Superior temporal gyrus (tissue), 1 donor: ENCODE measurements around the gene MRC1.

ENCODE experiments used
- DNase-seq: peaks from one replicate; pipeline ENCODE4 v3.0.0-alpha.2; 2016; ENCODE audit errors: extremely low spot score

The MRC1 gene

DNA sequence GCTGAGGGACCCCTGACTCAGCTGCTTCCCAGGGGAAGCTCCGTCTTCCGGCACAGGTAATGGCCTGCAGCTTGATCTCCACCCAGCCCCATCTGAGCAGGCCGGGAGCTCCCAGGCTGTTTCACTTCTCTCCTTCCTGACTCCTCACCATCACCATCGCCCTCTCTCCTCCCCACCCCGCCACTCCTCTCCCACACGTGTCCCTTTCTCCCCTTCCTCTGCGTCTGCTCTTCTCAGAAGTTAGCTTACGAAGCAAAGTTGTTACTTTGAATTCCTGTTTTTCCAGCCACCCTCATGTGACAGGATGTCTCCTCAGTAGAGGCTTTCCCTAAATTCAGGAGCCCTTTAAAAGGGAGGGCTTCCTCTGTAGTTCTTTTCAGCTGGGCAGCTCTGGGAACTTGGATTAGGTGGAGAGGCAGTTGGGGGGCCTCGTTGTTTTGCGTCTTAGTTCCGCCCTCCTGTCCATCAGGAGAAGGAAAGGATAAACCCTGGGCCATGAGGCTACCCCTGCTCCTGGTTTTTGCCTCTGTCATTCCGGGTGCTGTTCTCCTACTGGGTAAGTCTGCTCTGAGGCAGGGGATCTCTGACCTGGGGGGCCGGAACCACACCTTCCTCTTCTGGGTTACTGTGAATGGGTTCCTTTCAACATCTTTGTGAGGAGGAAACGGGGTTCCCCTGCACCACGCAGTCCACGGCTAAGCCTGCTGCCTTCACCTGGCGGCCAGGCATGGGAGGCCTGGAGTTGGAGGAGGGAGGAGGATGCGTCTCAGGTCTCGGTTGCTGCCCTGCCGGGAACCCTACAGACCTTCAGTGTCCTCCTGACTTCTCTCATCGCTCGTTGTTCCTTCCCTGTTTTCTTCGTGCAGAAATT, at the start of gene MRC1:
Gene MRC1, plus strand, starts transcription at position 378 of the 871 bp plus-strand sequence. Its CDS starts 118 bp downstream, at position 496.
- DNase-seq = no peak

DNA sequence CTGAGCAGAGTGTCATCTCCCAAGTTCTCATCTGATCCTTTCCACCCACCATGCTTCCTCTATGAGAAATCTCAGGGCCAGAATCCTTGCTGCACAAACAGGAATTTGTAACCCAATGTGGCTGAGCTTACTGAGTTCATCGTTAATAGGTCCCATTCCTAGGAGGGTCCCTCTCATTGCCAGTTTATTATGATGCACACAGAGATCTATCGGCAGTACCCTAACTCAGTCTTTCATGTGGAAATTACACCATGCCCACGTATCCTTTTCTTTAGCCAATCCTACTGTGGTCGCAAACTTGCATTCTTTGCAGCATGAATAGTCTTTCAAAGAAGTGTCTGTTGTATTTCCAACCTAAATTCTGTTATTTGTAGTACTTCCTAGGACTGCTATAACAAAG, 45.0 kb upstream of the MRC1 start:
- no peak for DNase-seq

DNA sequence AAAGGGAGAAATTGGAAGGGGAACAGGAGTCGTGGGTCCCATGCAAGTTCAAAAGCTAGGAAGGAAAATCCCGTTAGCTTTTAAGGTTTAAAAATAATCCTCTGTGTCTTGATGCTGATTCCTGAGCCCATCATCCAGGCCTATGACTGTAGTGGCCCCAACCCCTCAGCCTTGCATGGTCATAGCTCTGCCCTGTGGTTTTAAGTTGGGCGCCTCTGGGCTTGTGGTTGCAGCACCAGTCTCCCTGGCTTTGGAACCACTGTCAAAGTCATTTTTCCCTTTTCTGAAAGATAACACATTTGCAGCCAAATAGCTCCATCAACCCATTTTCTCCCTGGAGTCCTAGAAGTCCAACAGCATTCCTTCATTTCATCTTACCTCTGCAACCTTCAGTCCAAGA, 43.5 kb upstream of the MRC1 start:
- no peak for DNase-seq

DNA sequence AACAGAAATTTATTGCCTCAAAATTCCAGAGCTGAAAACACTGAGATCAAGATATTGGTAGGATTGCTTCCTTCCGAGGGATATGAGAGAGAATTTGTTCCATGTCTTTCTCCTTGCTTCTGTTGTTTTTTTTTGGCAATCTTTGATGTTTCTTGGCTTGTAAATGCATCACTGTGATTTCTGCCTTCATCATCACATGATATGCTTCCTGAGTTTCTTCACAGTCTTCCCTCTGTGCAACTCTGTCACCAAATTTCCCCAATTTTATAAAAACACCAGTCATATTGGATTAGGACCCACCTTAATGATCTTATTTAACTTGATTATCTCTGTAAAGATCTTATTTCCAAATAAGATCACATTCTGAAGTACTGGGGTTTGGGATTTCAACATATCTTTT, 42.4 kb upstream of the MRC1 start:
- DNase-seq = no peak

DNA sequence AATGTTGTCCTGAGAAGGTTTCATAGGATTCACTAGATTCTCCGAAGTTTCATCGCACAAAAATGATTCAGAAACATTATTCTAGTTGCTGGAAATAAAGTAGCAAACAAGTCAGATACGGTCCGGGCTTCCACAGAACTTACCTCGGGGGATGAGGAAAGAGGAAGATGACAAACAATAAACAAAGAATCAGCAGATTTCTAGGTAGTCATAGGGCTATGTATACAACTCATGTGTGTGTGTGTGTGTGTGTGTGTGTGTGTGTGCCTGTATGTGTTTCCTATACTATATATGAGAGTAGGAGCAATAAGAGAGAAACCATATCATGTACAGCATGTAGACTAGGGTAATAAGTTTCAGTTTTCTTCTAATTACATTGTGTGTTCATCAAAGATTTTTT, 40.7 kb upstream of the MRC1 start:
- DNase-seq = no peak

DNA sequence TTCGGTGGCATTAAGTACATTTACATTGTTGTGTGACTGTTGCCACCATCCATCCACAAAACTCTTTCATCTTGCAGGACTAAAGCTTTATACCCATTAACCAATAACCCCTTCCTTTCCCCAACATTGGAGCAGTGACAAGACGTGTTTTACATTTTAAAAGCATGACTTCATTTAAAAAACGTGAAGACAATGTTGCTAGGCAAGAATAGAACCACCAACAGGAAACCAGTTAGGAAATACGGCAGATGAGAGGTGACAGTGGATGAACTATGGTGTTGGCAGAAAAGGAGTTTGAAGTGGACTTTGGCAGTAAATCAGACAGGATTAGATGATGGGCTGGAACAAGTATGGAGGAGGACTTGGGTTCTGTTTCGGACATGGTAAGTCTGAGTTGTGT, 40.2 kb upstream of the MRC1 start:
- no peak for DNase-seq

DNA sequence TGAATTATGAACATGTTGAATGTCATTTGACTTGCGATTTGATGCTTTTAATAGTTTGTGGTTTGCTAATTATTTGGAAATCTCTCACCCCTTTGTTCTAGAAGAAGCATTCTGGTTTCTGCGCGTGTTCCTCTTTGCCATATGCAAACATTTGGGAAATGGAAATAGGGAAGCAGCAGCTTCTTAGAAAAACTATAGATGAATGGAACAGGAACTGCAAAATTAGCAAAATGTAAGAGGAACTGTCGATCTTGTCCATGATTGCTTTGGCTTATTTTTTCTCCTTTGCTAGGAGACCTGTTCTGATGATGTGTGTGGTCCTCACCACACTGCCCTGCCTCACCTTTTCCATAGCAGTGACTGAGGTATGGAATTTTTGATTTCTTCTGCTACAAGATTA, 38.1 kb upstream of the MRC1 start:
- DNase-seq = no peak

DNA sequence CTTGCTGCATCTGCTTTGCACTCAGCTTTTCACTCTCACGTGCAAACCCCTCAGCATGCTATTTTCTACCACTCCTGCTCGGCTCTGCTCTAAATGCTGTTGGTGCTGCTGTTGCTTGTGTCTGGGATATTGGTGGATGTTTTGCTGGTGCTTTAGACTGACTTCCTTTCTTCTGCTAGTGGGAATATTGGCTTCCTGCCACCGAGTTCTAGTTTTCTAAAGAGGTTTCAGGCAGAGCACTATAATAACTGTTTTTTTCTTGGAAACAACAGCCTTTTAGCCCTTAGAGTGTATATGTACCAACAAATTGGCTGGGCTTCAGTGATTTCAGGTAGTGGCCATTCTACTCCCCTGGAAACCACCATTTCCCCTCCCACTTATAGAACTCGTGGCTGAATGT, 29.4 kb upstream of the MRC1 start:
- DNase-seq = no peak

DNA sequence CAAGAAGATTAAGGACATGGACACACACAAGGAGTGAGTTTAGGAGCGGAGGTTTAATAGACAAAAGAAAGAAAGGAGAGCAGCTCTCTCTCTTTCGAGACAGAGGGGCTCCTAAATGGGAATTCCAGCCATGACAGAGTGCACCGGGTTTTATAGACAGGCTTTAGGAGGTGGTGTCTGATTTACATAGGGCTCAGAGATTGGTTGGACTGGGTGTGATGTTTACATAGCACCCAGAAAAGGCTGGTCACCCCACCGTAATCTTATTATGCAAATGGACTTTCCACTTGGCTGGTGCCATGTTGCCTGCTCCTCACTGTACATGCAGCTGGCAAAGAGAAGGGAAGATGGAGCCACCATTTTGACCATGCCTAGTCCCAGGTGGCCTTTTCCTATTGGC, 28.4 kb upstream of the MRC1 start:
- DNase-seq = no peak

DNA sequence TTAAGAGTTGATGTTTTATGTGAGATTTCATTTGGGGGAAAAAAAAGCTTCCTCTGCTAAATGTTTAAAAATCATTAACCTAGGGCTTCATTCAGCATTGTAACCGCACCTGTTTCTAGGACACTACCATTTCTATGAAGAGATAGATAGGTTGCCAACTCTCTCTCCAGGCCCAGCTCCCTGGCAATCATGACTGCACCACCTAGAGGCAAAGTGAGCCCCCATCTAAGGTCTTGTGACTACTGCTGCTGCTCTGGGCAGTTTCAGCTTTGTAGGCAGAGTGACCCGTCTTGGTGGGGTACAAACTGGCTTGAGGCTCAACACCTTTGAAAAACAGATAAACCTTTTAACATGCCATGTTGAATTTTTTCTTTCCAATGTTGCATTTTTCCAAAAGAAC, 27.3 kb upstream of the MRC1 start:
- no peak for DNase-seq

DNA sequence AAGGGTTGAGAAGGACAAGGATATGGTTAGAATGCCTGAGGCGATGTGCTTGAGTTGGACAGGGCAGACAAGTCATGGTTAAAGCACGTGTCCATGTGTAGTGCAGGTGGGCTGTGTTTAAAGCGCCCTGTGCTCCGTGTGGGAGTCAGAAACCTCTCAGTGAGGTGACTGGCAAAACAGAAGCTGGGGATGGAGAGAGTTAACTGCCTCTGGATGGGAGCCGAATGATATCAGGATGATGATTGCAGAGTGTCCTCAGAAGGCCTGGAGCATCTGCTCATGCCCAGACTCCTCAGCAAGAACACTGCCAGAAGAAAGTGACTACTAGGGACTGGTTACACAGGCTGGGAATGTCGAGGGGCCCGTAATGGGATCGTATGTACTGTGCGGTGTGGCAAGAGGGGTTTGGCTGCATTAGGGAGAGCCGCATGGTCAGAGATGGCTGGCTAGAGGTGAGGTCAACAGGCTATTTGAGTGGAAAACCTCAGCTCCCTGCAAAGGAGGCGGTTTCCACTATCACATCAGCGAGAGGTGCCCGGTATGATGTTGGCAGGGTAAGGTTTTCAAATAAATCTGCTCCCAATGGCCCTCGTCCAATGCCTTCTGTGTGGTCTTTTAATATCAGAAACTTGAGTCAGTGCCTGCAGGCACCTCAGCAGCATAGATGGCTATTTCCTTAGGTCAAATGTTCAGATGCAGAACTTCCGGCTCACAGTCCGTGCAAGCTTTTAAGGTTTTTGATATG, 26.1 kb upstream of the MRC1 start:
- no peak for DNase-seq

DNA sequence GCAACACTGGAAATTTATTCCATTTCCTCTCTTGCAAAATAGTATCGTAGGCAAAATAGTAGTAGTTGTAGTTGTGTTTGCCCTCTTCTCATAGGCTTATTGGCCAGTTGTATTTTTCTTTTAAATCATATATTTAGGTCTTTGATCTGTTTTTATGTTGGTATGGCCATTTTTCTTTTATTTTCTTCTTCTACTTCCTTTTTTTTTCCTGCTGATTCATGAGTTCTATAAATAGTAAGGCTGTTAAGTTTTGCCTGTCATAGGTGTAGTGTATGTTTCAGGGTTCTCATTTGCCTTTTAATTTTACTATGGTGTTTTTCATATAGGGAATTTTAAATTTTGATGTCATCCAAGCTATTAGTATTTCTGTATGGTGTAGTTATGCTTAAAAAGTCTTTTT, 25.4 kb upstream of the MRC1 start:
- no peak for DNase-seq

DNA sequence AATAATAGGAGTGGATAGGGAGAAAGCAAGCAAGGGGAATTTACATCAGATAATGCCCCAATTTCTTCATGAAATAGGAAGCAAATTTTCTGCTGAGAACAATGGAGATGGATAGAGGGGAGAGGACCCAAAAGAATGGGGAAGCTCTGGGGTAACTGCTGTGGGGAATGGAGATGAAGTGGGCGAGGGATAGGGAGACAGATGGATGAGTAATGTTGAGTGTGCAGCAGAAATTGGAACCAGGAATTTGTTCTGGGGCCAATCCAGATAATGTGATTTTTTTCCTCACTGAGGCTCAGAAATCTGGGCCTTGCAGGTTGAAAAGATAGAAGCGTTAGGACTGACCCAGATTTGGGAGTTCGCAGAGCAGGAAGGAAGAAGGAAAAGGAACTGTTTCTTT, 24.5 kb upstream of the MRC1 start:
- peak; percentile 39 for DNase-seq

DNA sequence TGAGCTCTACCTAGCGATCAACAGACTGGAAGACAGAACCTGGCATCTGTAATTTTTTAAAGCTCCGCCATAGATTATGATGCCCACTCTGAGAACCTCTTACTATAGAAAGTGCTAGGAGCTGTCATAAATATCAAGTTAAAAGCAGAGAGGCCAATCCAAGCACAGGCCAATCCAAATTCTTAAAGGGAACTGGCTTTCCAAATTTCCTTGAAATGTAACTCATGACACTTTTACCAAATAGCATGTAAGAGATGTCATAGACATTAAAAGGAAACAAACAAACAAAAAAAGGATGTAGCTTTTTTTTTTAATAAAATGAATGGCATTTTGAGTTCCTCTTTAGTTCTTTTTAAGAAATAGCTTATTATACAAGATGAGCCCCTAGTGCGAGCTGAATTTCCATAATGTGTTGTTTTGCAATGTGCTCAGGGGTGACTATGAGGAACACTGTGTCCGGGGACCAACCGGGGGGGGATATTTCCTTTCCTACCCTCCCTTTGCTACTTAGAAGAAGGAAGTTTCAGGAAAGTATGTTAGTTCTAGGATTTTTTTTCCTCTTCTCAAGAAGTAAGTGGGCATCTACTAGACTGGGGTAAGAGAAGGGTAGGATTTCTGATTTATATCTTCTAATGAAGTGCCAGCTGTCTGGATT, 23.7 kb upstream of the MRC1 start:
- DNase-seq = no peak

DNA sequence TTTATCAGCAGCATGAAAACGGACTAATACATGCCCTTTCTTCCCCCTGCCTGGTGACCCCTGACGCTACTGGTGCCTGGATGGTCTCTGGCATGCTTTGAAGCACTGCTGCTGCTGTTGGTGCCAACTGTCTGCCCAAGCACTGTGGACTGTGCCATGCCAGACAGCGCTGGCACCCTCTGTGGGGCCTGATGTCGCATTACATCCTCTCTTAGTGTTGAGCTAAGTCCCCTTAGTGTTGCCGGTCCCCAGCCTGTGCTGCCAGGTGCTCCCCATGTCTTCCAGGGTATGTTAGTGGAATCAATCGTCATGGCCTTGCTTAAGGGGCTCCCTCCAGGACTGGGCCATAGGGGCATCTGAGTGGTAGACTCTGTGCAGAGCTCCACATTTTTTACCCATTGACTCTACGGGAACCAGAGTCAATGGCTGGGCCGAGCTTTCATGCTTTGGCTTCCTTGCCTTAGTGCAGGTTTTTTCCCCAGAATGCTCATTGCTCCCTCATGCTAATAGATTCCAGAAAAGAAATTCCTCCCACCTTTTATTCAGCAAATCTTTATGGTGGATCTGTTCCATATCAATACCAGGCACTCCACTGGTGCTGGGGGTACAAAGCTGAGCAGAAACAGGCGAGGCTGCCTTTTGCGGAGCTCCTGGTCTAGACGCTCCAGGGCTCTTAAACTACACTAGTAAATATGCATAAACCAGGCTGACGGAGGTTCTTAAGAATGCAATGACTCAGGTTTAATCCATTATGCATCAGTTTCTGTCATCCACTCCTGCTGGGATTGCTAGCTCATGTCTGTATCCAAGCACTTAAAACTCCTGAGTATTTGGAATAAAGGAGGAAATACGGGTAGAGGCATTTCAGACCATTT, 21.8 kb upstream of the MRC1 start:
- DNase-seq = no peak

DNA sequence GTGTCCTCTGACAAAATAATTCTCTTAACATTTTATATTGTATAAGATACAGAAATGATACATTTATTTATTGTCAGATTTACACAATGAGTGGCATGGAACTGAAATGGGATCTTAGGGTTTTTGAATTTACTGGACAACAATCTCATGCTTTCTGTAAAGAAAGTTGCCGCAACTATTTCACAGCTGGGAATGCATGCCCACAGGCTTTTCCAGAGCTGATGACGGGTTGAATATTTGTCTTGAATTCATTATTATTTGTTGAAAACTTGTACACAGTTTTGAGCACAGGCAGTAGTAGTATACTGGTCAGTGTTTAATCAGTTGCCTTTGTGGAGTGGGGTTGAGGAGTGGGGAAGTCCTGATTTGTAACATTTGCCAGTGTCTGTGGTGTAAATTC, 20.5 kb upstream of the MRC1 start:
- no peak for DNase-seq

DNA sequence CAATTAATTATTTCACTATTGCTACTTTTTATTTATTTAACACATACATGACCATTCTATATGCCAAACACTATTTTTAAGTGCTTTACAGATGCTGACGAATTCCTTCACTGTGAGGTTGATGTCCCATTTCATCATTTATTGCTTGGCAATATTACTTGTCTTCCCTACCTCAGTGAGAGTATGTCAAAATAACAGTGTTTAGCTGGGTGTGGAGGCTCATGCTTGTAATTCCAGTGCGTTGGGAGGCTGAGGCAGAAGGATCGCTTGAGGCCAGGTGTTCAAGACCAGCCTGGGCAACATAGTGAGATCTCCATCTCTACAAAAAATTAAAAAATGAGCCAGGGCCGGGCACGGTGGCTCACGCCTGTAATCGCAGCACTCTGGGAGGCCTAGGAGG, 19.8 kb upstream of the MRC1 start:
- DNase-seq = no peak

DNA sequence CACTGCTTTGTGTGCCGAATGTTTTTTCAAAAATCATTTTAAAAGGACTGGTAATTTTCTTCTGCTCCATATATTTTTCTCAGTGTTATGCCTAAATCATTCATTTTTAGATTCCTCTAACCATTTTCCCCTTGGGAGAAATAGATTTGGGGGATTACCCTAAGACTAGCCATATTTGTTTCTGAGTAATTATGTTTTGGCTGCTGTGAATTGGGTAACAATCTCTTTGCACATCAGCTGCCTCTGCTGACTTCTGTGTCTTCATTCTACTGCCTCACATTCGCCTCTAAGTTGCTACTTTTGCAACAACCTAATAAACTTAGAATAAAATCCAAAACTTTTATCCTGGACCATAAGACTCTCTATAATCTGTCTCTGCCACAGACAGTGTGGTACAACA, 18.5 kb upstream of the MRC1 start:
- DNase-seq = no peak

DNA sequence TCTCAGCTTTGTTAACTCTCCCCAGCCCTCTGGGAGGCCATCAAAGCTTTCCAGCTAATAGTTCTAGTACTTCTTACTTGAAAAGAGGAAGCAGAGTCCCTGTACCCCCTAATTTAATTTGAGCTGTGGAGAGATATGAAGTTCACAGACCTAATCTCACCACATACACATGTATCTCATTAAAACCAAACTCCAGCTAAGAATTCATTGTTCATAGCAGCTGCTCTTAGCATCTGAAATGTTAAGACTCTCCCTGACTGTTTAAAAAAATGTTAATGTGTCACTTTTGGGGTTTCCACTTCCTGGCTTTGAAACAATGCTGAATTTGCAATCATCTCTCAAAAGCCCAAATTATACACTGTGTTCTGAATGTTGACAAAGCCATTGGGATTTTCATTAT, 16.2 kb upstream of the MRC1 start:
- no peak for DNase-seq

DNA sequence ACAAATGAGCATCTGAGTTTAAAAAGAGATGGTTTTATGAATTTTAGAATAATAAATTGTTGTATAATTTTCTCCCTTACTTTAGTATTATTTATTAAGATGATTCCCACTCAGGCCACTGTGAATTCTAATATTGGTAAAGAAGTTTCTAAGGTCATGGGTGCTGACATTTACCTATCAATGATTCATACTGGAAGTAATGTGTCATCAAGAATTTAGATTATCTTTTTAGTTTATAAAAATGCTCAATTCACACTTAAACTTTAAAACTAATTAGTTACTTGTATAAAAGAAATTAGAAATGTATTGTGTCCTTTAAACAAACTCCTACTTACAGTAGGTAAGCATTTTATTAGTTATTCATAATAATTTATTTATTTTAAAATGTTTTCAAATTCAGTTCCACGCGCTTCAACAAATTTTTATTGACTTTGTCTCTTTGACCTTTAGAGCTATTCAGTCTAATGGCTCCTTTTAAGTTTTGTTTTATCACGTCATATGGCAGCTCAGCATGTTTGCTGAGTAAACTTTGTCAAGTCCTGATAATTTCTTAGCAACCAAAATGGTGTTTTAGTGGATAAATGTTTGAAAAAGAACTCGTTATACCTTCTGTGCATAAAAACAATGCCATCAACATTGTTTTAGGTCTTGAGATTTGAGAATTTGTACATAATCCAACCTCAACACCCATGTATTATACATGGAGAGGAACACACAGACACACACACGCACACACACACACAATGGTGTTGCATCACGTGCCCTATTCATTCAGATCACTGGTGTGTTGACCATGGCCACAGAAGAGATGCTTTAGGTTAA, 15.1 kb upstream of the MRC1 start:
- DNase-seq = no peak

DNA sequence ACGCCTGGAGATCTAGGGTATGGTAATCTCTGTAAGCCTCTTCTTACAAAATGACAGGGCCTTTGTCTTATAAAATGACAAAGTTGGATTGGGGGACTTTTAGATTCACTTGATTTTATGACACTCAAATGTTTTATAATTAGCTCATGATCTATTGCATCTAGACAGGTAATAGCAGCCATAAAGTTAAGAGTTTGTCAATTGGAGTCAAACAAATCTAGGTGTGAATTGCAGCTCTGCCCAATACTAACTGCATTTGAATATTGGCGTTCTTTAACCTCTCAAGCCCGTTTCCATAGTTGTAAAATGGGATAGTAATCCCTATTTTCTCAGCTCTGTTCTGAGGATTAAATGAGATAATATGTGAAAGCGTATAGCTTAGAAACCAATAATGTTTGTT, 14.1 kb upstream of the MRC1 start:
- DNase-seq = no peak
